RWPE2 (cell line): Measurements from ENCODE around the gene PHLDA1.

Experiments
- ATAC-seq: fragments of 200-7000 bp; cut with Tn5 transposase; 3 replicates; pipeline ENCODE4 v1.9.1; 2021; ENCODE audit warnings: low read depth
- DNase-seq: peaks from one replicate; pipeline ENCODE4 v3.0.0-alpha.2; 2020; ENCODE audit warnings: low spot score
- H3K27ac ChIP-seq: fragments of 450-650 bp; 2 replicates; pipeline ENCODE4 v1.5.1; 2017; ENCODE audit warnings: mild to moderate bottlenecking; ENCODE audit not compliant: poor library complexity, severe bottlenecking
- H3K27me3 ChIP-seq: fragments of 250-450 bp; sonication (Bioruptor Pico); 2 replicates; pipeline ENCODE4 v1.5.1; 2021; ENCODE audit warnings: mild to moderate bottlenecking, moderate library complexity; ENCODE audit not compliant: insufficient read depth, poor library complexity, severe bottlenecking
- H3K36me3 ChIP-seq: fragments of 250-450 bp; sonication (Bioruptor Pico); 2 replicates; pipeline ENCODE4 v1.5.1; 2020; ENCODE audit warnings: low read depth, mild to moderate bottlenecking, moderate library complexity
- H3K4me1 ChIP-seq: fragments of 250-450 bp; sonication (Bioruptor Pico); 2 replicates; pipeline ENCODE4 v1.5.1; 2021; ENCODE audit warnings: mild to moderate bottlenecking, moderate library complexity; ENCODE audit not compliant: insufficient read depth, poor library complexity, severe bottlenecking
- H3K4me3 ChIP-seq: fragments of 250-450 bp; sonication (Bioruptor Pico); 2 replicates; pipeline ENCODE4 v1.5.1; 2021; ENCODE audit warnings: mild to moderate bottlenecking, moderate library complexity; ENCODE audit not compliant: severe bottlenecking
- H3K9me3 ChIP-seq: fragments of 250-450 bp; sonication (Bioruptor Pico); 2 replicates; pipeline ENCODE4 v1.5.1; 2021; ENCODE audit warnings: mild to moderate bottlenecking, moderate library complexity; ENCODE audit not compliant: severe bottlenecking
- CTCF ChIP-seq: fragments of 450-650 bp; IDR thresholded peaks from one replicate; pipeline ENCODE4 v1.5.1; 2017; ENCODE audit warnings: mild to moderate bottlenecking, moderate library complexity; ENCODE audit not compliant: poor library complexity, severe bottlenecking

PHLDA1 gene

GRCh38 chr12:76013603-76014002 is 18.0 kb downstream of the PHLDA1 start:
- no peaks in the 10 kb centered on the region for H3K36me3 ChIP-seq
- H3K4me3 ChIP-seq, result no peak overlapping the region
- TF ChIP-seq CTCF, result no peak
- ATAC-seq (no peak), DNase-seq (no peak)
- H3K4me1 ChIP-seq, result peaks cover 20% of the 10 kb centered on the region
- no peak overlapping the region for H3K27ac ChIP-seq
- no peaks in the 10 kb centered on the region for H3K9me3 ChIP-seq
- no peaks in the 10 kb centered on the region for H3K27me3 ChIP-seq

- no peak overlapping the region for H3K4me3 ChIP-seq
- DNase-seq (no peak), ATAC-seq (no peak)
- no peaks in the 10 kb centered on the region for H3K27me3 ChIP-seq
- no peak for TF ChIP-seq CTCF
- H3K27ac ChIP-seq, result no peak overlapping the region
- no peaks in the 10 kb centered on the region for H3K36me3 ChIP-seq
- H3K9me3 ChIP-seq, result no peaks in the 10 kb centered on the region
- peaks cover 12% of the 10 kb centered on the region for H3K4me1 ChIP-seq
Measured at GRCh38 chr12:76012644-76013043, 18.9 kb downstream of the PHLDA1 start.

GRCh38 chr12:76010732-76011458 is 20.7 kb downstream of the PHLDA1 start:
- H3K27me3 ChIP-seq, result no peaks in the 10 kb centered on the region
- no peak for DNase-seq
- ATAC-seq, result no peak
- H3K9me3 ChIP-seq, result no peaks in the 10 kb centered on the region
- H3K4me3 ChIP-seq, result no peak overlapping the region
- H3K27ac ChIP-seq, result no peak overlapping the region
- no peak for TF ChIP-seq CTCF
- H3K36me3 ChIP-seq, result no peaks in the 10 kb centered on the region
- peaks cover 10% of the 10 kb centered on the region for H3K4me1 ChIP-seq

GRCh38 chr12:76008428-76008827 is 23.1 kb downstream of the PHLDA1 start:
- DNase-seq (no peak), ATAC-seq (no peak)

More at GRCh38 chr12:76008428-76008827, 23.1 kb downstream of the PHLDA1 start:
- no peak for TF ChIP-seq CTCF
- H3K36me3 ChIP-seq, result no peaks in the 10 kb centered on the region
- peaks cover 6% of the 10 kb centered on the region for H3K4me1 ChIP-seq
- no peak overlapping the region for H3K27ac ChIP-seq
- no peak overlapping the region for H3K4me3 ChIP-seq
- H3K27me3 ChIP-seq, result no peaks in the 10 kb centered on the region
- no peaks in the 10 kb centered on the region for H3K9me3 ChIP-seq
